Measurements from ENCODE around the gene COL4A2.

The COL4A2 gene

DNA sequence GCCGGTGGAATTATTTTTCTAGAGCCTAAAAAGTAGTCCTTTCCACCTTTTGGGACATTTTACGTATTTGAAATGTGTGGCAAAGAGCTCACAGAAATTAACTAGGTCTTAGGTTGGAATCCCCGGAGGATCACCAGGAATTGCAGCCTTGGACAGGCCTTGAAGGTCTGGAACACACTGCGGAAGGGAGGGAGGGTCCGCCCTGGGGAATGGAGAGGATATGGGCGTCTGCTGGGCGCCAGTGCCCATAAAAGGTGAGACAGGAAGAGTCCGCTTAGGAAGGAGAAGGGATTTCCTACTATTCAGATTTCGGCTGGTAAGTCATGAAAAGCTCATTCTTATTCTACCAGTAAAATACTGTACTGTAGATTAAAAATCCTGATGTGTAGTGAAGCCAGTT is 111.9 kb downstream of the COL4A2 start:
- Mint-ChIP-seq H3K4me1 (peaks cover 12% of the 10 kb centered on the region), H3K27me3 (peaks cover 90% of the 10 kb centered on the region), H3K9me3 (no peaks in the 10 kb centered on the region), H3K4me3 (no peak overlapping the region), H3K36me3 (no peaks in the 10 kb centered on the region), H3K27ac (peak overlapping the region; percentile 6)
- DNase-seq: no peak
- CTCF ChIA-PET: no interaction called here

- Mint-ChIP-seq H3K4me1 (peaks cover 12% of the 10 kb centered on the region), H3K36me3 (no peaks in the 10 kb centered on the region), H3K27ac (no peak overlapping the region), H3K27me3 (peaks cover 87% of the 10 kb centered on the region), H3K4me3 (no peak overlapping the region), H3K9me3 (no peaks in the 10 kb centered on the region)
- DNase-seq: no peak
- CTCF ChIA-PET: no interaction called here
Observed at GRCh38 chr13:110419381-110419791, 112.3 kb downstream of the COL4A2 start.

- Mint-ChIP-seq H3K27me3 (peaks cover 87% of the 10 kb centered on the region), H3K36me3 (no peaks in the 10 kb centered on the region), H3K27ac (no peak overlapping the region), H3K4me1 (peaks cover 12% of the 10 kb centered on the region), H3K9me3 (no peaks in the 10 kb centered on the region), H3K4me3 (no peak overlapping the region)
- CTCF ChIA-PET: interaction anchor here (1.7 kb wide), 1 partner anchor 198 kb away, joined by 3 read pairs; no protein-coding TSS in a partner anchor
- DNase-seq: no peak
Observed at GRCh38 chr13:110419946-110420345, 112.9 kb downstream of the COL4A2 start.

DNA sequence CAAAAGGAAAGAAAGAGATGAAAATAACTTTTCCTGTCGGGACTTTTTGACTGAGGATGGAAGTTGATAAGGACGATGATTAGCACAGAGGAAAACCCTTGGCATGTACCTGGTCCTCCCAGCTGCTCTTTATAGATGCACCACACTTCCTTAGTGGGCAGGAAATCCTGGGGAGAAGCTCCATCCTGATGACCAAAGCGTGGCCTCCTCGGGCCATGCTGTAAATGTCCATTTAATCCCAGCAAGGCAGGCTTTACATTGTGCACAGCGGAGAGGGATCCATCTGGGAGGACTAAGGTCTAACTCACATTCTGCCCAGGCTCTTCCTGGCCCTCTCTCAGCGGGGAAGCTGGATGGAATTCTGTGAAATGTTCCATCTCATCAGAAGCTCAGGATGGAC is 113.5 kb downstream of the COL4A2 start:
- CTCF ChIA-PET: interaction anchor here (1.7 kb wide), 1 partner anchor 199 kb away, joined by 3 read pairs; no protein-coding TSS in a partner anchor
- no peak overlapping the region for H3K27ac Mint-ChIP-seq
- H3K4me1 Mint-ChIP-seq: peaks cover 12% of the 10 kb centered on the region
- peaks cover 88% of the 10 kb centered on the region for H3K27me3 Mint-ChIP-seq
- no peaks in the 10 kb centered on the region for H3K9me3 Mint-ChIP-seq
- no peak overlapping the region for H3K4me3 Mint-ChIP-seq
- DNase-seq: no peak
- no peaks in the 10 kb centered on the region for H3K36me3 Mint-ChIP-seq

DNA sequence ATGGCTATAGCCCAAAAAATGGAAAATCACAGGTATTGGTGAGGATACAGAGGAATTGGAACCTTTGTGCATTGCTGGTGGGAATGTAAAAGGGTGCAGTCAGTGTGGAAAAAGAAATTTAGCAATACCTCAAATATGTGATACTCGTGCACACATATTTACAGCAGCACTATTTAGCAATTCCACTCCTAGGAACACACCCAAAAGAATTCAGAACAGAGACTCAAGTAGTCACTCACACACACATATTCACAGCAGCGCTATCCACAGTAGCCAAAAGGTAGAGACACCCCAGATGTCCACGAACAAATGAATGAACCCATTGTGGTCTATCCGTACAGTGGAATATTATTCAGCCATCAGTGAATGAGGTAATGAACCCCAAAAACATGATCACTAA is 114.0 kb downstream of the COL4A2 start:
- Mint-ChIP-seq H3K36me3 (no peaks in the 10 kb centered on the region), H3K4me1 (peaks cover 12% of the 10 kb centered on the region), H3K27me3 (peaks cover 88% of the 10 kb centered on the region), H3K9me3 (no peaks in the 10 kb centered on the region), H3K27ac (no peak overlapping the region), H3K4me3 (no peak overlapping the region)
- CTCF ChIA-PET: interaction anchor here (1.7 kb wide), 1 partner anchor 199 kb away, joined by 3 read pairs; no protein-coding TSS in a partner anchor
- DNase-seq: no peak

GRCh38 chr13:110421696-110422385 is 114.8 kb downstream of the COL4A2 start:
- H3K27me3 Mint-ChIP-seq: peaks cover 86% of the 10 kb centered on the region
- no peak for DNase-seq
- H3K27ac Mint-ChIP-seq: no peak overlapping the region
- CTCF ChIA-PET: interaction anchor here (1.7 kb wide), 1 partner anchor 200 kb away, joined by 3 read pairs; no protein-coding TSS in a partner anchor
- H3K9me3 Mint-ChIP-seq: no peaks in the 10 kb centered on the region
- no peak overlapping the region for H3K4me3 Mint-ChIP-seq
- H3K36me3 Mint-ChIP-seq: no peaks in the 10 kb centered on the region
- peaks cover 12% of the 10 kb centered on the region for H3K4me1 Mint-ChIP-seq

- CTCF ChIA-PET: no interaction called here
- H3K27ac Mint-ChIP-seq: no peak overlapping the region
- H3K4me3 Mint-ChIP-seq: no peak overlapping the region
- H3K4me1 Mint-ChIP-seq: peaks cover 12% of the 10 kb centered on the region
- H3K36me3 Mint-ChIP-seq: no peaks in the 10 kb centered on the region
- no peaks in the 10 kb centered on the region for H3K9me3 Mint-ChIP-seq
- DNase-seq: no peak
- peaks cover 81% of the 10 kb centered on the region for H3K27me3 Mint-ChIP-seq
Observed at GRCh38 chr13:110422913-110423688, 116.0 kb downstream of the COL4A2 start.

DNA sequence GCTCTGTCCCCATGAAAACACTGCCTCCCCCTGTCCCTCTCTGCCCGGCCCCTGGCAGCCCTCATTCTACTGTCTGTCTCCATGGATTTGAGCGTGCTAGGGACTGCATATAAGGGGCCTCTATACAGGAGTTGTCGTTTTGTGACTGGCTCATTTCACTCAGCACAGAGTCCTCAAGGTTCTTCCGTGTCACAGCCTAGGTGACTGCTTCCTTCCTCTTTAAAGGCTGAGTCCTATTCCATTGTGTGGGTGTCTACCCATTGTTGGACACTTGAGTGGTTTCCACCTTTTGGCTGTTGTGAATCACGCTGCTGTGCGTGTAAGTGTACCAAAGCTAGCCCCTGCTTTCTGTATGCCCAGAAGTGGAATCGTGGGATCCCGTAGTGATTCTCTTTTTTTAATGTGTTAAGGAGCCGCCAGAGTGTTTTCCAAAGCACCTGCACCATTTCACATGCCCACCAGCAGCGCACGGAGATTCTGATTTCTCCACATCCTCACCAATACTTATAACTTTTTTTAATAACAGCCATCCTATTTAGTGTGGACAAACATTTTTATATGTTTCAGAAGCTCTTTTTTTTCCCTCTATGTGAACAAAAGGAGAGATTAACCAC is 116.7 kb downstream of the COL4A2 start:
- H3K4me1 Mint-ChIP-seq: peaks cover 12% of the 10 kb centered on the region
- CTCF ChIA-PET: no interaction called here

GRCh38 chr13:110424569-110425443 is 117.7 kb downstream of the COL4A2 start:
- no peak for DNase-seq
- Mint-ChIP-seq H3K4me1 (peaks cover 12% of the 10 kb centered on the region), H3K27ac (no peak overlapping the region), H3K9me3 (no peaks in the 10 kb centered on the region), H3K27me3 (peaks cover 77% of the 10 kb centered on the region), H3K4me3 (no peak overlapping the region), H3K36me3 (no peaks in the 10 kb centered on the region)
- CTCF ChIA-PET: no interaction called here

More for the DNA sequence above, 116.7 kb downstream of the COL4A2 start:
- Mint-ChIP-seq H3K9me3 (no peaks in the 10 kb centered on the region), H3K27ac (peak overlapping the region; percentile 57), H3K27me3 (peaks cover 82% of the 10 kb centered on the region), H3K36me3 (no peaks in the 10 kb centered on the region), H3K4me3 (no peak overlapping the region)
- DNase-seq: no peak

GRCh38 chr13:110425444-110425780 is 118.3 kb downstream of the COL4A2 start:
- H3K27ac Mint-ChIP-seq: no peak overlapping the region
- H3K27me3 Mint-ChIP-seq: peaks cover 73% of the 10 kb centered on the region
- peaks cover 12% of the 10 kb centered on the region for H3K4me1 Mint-ChIP-seq
- no peak overlapping the region for H3K4me3 Mint-ChIP-seq
- CTCF ChIA-PET: no interaction called here
- H3K36me3 Mint-ChIP-seq: no peaks in the 10 kb centered on the region
- H3K9me3 Mint-ChIP-seq: no peaks in the 10 kb centered on the region
- no peak for DNase-seq

DNA sequence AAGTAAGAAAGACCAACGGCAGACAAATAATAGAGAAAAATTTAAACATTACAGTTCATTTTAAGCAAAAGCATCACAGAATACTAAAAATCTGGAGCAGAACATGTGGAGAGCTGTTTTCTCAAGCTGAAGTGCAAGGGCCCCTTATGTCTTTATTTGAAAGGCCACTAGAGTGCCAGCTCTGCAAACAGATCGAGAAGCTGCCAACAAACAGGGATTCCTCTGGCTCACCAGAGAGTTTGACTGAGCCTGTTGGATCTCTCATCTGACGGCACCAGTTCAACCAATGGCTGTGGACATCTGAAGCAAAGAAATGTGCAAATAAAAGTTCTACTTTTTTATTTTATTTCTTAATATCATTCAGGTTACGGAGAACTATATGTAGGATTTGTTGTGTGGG is 119.7 kb downstream of the COL4A2 start:
- Mint-ChIP-seq H3K9me3 (no peaks in the 10 kb centered on the region), H3K36me3 (no peaks in the 10 kb centered on the region), H3K4me1 (peaks cover 5% of the 10 kb centered on the region), H3K27ac (no peak overlapping the region), H3K27me3 (peaks cover 71% of the 10 kb centered on the region), H3K4me3 (no peak overlapping the region)
- no peak for DNase-seq
- CTCF ChIA-PET: no interaction called here

- Mint-ChIP-seq H3K27me3 (peaks cover 72% of the 10 kb centered on the region), H3K9me3 (no peaks in the 10 kb centered on the region), H3K4me1 (no peaks in the 10 kb centered on the region), H3K36me3 (no peaks in the 10 kb centered on the region), H3K4me3 (no peak overlapping the region), H3K27ac (no peak overlapping the region)
- CTCF ChIA-PET: interaction anchor here (1.0 kb wide), 1 partner anchor 17 kb away, joined by 4 read pairs; no protein-coding TSS in a partner anchor
- no peak for DNase-seq
Observed at GRCh38 chr13:110428313-110428712, 121.2 kb downstream of the COL4A2 start.

GRCh38 chr13:110430391-110431336 is 123.6 kb downstream of the COL4A2 start:
- CTCF ChIA-PET: interaction anchor here (1.7 kb wide), 1 partner anchor 13 kb away, joined by 4 read pairs; no protein-coding TSS in a partner anchor
- Mint-ChIP-seq H3K36me3 (no peaks in the 10 kb centered on the region), H3K4me1 (no peaks in the 10 kb centered on the region), H3K27ac (no peak overlapping the region), H3K4me3 (no peak overlapping the region), H3K9me3 (no peaks in the 10 kb centered on the region), H3K27me3 (peaks cover 70% of the 10 kb centered on the region)
- no peak for DNase-seq
